GM18951 (cell line): ENCODE data around the gene SLC2A6.
A peak's percentile ranks its signal among the peaks of the same experiment; 100 is the strongest.

Experiments used
- POLR2A ChIP-seq: IDR thresholded peaks from 4 replicates; pipeline ENCODE4 v1.6.1; 2011; ENCODE audit warnings: mild to moderate bottlenecking; ENCODE audit not compliant: insufficient read length, insufficient read depth; ENCODE audit errors: extremely low read depth
- in situ Hi-C: fragments of 300-500 bp; cut with MboI; formaldehyde crosslinking; loops from one replicate; pipeline ENCODE4 v1.12.0; 2022; ENCODE audit warnings: low sequenced_read_pairs, mixed read lengths, inconsistent platforms; ENCODE audit not compliant: unreplicated experiment

Gene SLC2A6

GRCh38 chr9:133478851-133479711, at the start of gene SLC2A6:
Gene SLC2A6 (minus strand): TSS chr9:133479099. CDS start chr9:133479059, 40 bp downstream.
- TF ChIP-seq POLR2A = peak; percentile 92
- in situ Hi-C loops = no loop called here

GRCh38 chr9:133528001-133528875, 49.3 kb upstream of the SLC2A6 start:
- TF ChIP-seq POLR2A = no peak
- in situ Hi-C loops = no loop called here

- in situ Hi-C loops = no loop called here
- no peak for TF ChIP-seq POLR2A
Measured at GRCh38 chr9:133527444-133527920, 48.6 kb upstream of the SLC2A6 start.

GRCh38 chr9:133526721-133527321, 47.9 kb upstream of the SLC2A6 start:
- TF ChIP-seq POLR2A = no peak
- in situ Hi-C loops = no loop called here

GRCh38 chr9:133525677-133526076, 46.8 kb upstream of the SLC2A6 start:
- in situ Hi-C loops = no loop called here
- TF ChIP-seq POLR2A = no peak

- in situ Hi-C loops = no loop called here
- no peak for TF ChIP-seq POLR2A
Measured at GRCh38 chr9:133524679-133525228, 45.9 kb upstream of the SLC2A6 start, which contains the start of gene MYMK. Gene MYMK (minus strand): TSS chr9:133524959. CDS start chr9:133524844, 115 bp downstream.

GRCh38 chr9:133524146-133524545, 45.2 kb upstream of the SLC2A6 start:
- no peak for TF ChIP-seq POLR2A
- in situ Hi-C loops = no loop called here

- in situ Hi-C loops = no loop called here
- TF ChIP-seq POLR2A = no peak
Measured at GRCh38 chr9:133523106-133523505, 44.2 kb upstream of the SLC2A6 start.

GRCh38 chr9:133522073-133522910, 43.4 kb upstream of the SLC2A6 start:
- in situ Hi-C loops = no loop called here
- TF ChIP-seq POLR2A = no peak

GRCh38 chr9:133521122-133522072, 42.5 kb upstream of the SLC2A6 start:
- TF ChIP-seq POLR2A = no peak
- in situ Hi-C loops = no loop called here
